K562 (cell line): ENCODE data around the gene RYK. TPM values are rescaled to one million over a fixed set of nuclear protein-coding genes. Genes with fewer than 3 reads are reported as not detected.

Experiments
- ATAC-seq: fragments of 200-7000 bp; cut with Tn5 transposase; 3 replicates; pipeline ENCODE4 v1.9.1; 2020; ENCODE audit warnings: moderate library complexity
- BruUV-seq: library from RNA; stranded (reverse); fragments of 400-500 nt; replicated peaks from 2 replicates; lab custom pipeline; 2021; lab: Mats Ljungman, UMichigan
- CTCF ChIA-PET: fragments of 300-600 bp; formaldehyde crosslinking; extraction: SDS; loops from one replicate; lab custom pipeline; 2021; ENCODE audit warnings: low intra/inter-chr PET ratio; lab: Yijun Ruan, JAX
- POLR2A ChIA-PET: fragments of 300-600, 350-650 bp; sonication (Branson Sonifier 250); formaldehyde crosslinking; extraction: SDS; loops from one replicate; lab custom pipeline; 2021; ENCODE audit warnings: antibody characterized with exemption, inconsistent platforms; lab: Yijun Ruan, JAX
- DNase-seq, 4 experiments: peaks; one replicate each; pipeline versions ENCODE4 v3.0.0 to v3.0.0-alpha.2; 2011 to 2018; ENCODE audit warnings: low spot score in 3 of 4, mixed read lengths in 3 of 4; ENCODE audit errors: extremely low read depth in 1 of 4
- FAIRE-seq: peaks from 2 replicates; lab custom pipeline; 2011; peaks lifted over from hg19 to GRCh38; lab: Jason Lieb, UNC
- H2AFZ ChIP-seq: 2 replicates; pipeline ENCODE4 v1.6.0; 2011; ENCODE audit warnings: low read depth, low read length, control low read depth, inconsistent platforms
- H3K27ac ChIP-seq: fragments of 200-600 bp; 3 replicates; pipeline ENCODE4 v1.8.0; 2011; ENCODE audit warnings: low read depth, mild to moderate bottlenecking, control low read depth, inconsistent platforms, low read length, moderate library complexity, mixed read lengths; ENCODE audit errors: extremely low read depth
- H3K27me3 ChIP-seq, 2 experiments: fragments of 300-600 bp in 1 of 2; 2 replicates in 1 of 2; 3 replicates in 1 of 2; pipeline versions ENCODE4 v1.6.0 to v1.8.0; 2011; ENCODE audit warnings: inconsistent platforms in 2 of 2, low read length in 2 of 2, mild to moderate bottlenecking in 1 of 2, mixed read lengths in 1 of 2, moderate library complexity in 1 of 2; ENCODE audit not compliant: control insufficient read depth in 2 of 2, insufficient read depth in 2 of 2
- H3K36me3 ChIP-seq: fragments of 300-600 bp; 3 replicates; pipeline ENCODE4 v1.8.0; 2011; ENCODE audit warnings: mild to moderate bottlenecking, low read length, inconsistent platforms; ENCODE audit not compliant: control insufficient read depth, insufficient read depth
- H3K4me1 ChIP-seq, 2 experiments: fragments of 200-600 bp in 1 of 2; replicated peaks in 1 of 2; 2 replicates in 1 of 2; 3 replicates in 1 of 2; pipeline versions ENCODE4 v1.5.1 to v1.8.0; 2011; ENCODE audit warnings: inconsistent platforms in 2 of 2, low read length in 2 of 2, mild to moderate bottlenecking in 1 of 2, mixed read lengths in 1 of 2, moderate library complexity in 1 of 2; ENCODE audit not compliant: control insufficient read depth in 2 of 2, insufficient read depth in 2 of 2
- H3K4me2 ChIP-seq: 2 replicates; pipeline ENCODE4 v1.6.1; 2011; ENCODE audit warnings: low read length, control low read depth, inconsistent platforms, mixed read lengths; ENCODE audit not compliant: insufficient read depth
- H3K4me3 ChIP-seq: fragments of 200-600 bp; sonication (generic), shearing (Covaris generic); 2 replicates; pipeline ENCODE4 v1.5.1; 2016; ENCODE audit warnings: control low read depth, inconsistent platforms
- H3K79me2 ChIP-seq: fragments of 200-600 bp; 3 replicates; pipeline ENCODE4 v1.8.0; 2011; ENCODE audit warnings: low read length, inconsistent platforms; ENCODE audit not compliant: control insufficient read depth, insufficient read depth
- H3K9ac ChIP-seq, 2 experiments: 2 replicates each; pipeline versions ENCODE4 v1.6.0 to v1.6.1; 2011; ENCODE audit warnings: low read depth in 2 of 2, low read length in 2 of 2, control low read depth in 1 of 2, inconsistent platforms in 1 of 2, mild to moderate bottlenecking in 1 of 2, mixed read lengths in 1 of 2; ENCODE audit not compliant: insufficient read depth in 1 of 2
- H3K9me1 ChIP-seq: one replicate; pipeline ENCODE4 v1.6.0; 2011; ENCODE audit warnings: inconsistent platforms, mild to moderate bottlenecking, low read length, moderate library complexity; ENCODE audit not compliant: control insufficient read depth, insufficient read depth
- H3K9me3 ChIP-seq: replicated peaks from 2 replicates; pipeline ENCODE4 v1.5.1; 2011; ENCODE audit warnings: low read depth, low read length, inconsistent platforms; ENCODE audit not compliant: control insufficient read depth, insufficient read depth
- H4K20me1 ChIP-seq: replicated peaks from 2 replicates; pipeline ENCODE4 v1.6.1; 2011; ENCODE audit warnings: low read length, inconsistent platforms, mixed read lengths; ENCODE audit not compliant: control insufficient read depth, insufficient read depth
- FOXK1 ChIP-seq: sonication (generic); formaldehyde crosslinking; IDR thresholded peaks from 2 replicates; pipeline ENCODE4 v1.8.0; 2022; ENCODE audit warnings: missing genetic modification reagents, mild to moderate bottlenecking, borderline replicate concordance
- ILF3 ChIP-seq: fragments of 450-650 bp; IDR thresholded peaks from 2 replicates; pipeline ENCODE4 v1.6.1; 2018; ENCODE audit warnings: antibody characterized with exemption, mild to moderate bottlenecking, moderate library complexity, borderline replicate concordance
- NBN ChIP-seq: fragments of 450-650 bp; IDR thresholded peaks from 2 replicates; pipeline ENCODE4 v1.6.1; 2016; ENCODE audit warnings: low read depth, mild to moderate bottlenecking
- POLR2A ChIP-seq: fragments of 450-650 bp; conservative IDR thresholded peaks from 2 replicates; pipeline ENCODE4 v1.6.1; 2016
- ZBTB7A ChIP-seq: IDR thresholded peaks from 2 replicates; pipeline ENCODE4 v1.6.1; 2011; ENCODE audit warnings: low read depth, mild to moderate bottlenecking, low read length, moderate library complexity, borderline replicate concordance; ENCODE audit not compliant: control insufficient read depth
- ZC3H8 ChIP-seq: fragments of 450-650 bp; IDR thresholded peaks from 2 replicates; pipeline ENCODE4 v1.6.1; 2017
- ZNF282 ChIP-seq: sonication (generic); formaldehyde crosslinking; IDR thresholded peaks from 2 replicates; pipeline ENCODE4 v1.8.1; 2023; ENCODE audit warnings: missing genetic modification reagents
- ZNF316 ChIP-seq: fragments of 450-650 bp; IDR thresholded peaks from 2 replicates; pipeline ENCODE4 v1.6.1; 2016
- ZNF830 ChIP-seq: fragments of 250-450 bp; sonication (Bioruptor Pico); IDR thresholded peaks from 2 replicates; pipeline ENCODE4 v1.5.0; 2021; ENCODE audit warnings: mild to moderate bottlenecking
- WGBS: fragments of 100-300 bp; shearing (Covaris generic); methylation state at CpG from one replicate; pipeline ENCODE4 v1.1.6; 2016; ENCODE audit warnings: low coverage, mixed read lengths; ENCODE audit not compliant: insufficient coverage; ENCODE audit errors: missing lambda C conversion rate; 5-methylcytosine and 5-hydroxymethylcytosine counted together
- in situ Hi-C: fragments of 300-500 bp; cut with MboI; formaldehyde crosslinking; loops from 4 replicates; pipeline ENCODE4 v1.15.0; 2018; ENCODE audit warnings: inconsistent platforms, mixed read lengths
- intact Hi-C: fragments of 100-400 bp; cut with micrococcal nuclease; formaldehyde crosslinking; loops from 2 replicates; pipeline ENCODE4 v1.14.2; 2022
- polyA plus RNA-seq, 8 experiments: library from polyadenylated mRNA; depleted of rRNA in 4 of 8; stranded (reverse) in 5 of 8; unstranded in 3 of 8; fragments of >200 nt; fragmentation: Nextera tagmentation in 2 of 8; fragmentation: Illumina TruSeq in 1 of 8; extraction: Ambion mirVana in 2 of 8; extraction: Trizol in 1 of 8; gene quantifications; 2 replicates each; pipeline versions ENCODE4 v1.2.1 to v1.2.3, GENCODE V29; 2011 to 2014; ENCODE audit warnings: inconsistent platforms in 1 of 8, missing spikeins in 1 of 8
- total RNA-seq, 7 experiments: library from RNA; depleted of rRNA in 6 of 7; stranded (reverse); fragments of >200 nt in 6 of 7; fragmentation: Illumina TruSeq in 2 of 7; extraction: Trizol in 2 of 7; gene quantifications; 2 replicates each; pipeline versions ENCODE4 v1.2.1 to v1.2.3, GENCODE V29; 2011 to 2021; ENCODE audit warnings: low replicate concordance in 1 of 7
- TF ChIP-seq, protein P1 (sequence below), 2 experiments: fragments of 450-650 bp; formaldehyde crosslinking in 1 of 2; IDR thresholded peaks; 2 replicates each; pipeline versions ENCODE4 v1.4.0 to v1.6.1; 2014 to 2020; ENCODE audit warnings: mild to moderate bottlenecking in 2 of 2, borderline replicate concordance in 1 of 2, low read depth in 1 of 2

Gene RYK
- total and polyA plus RNA-seq, 9 of the 15 experiments (the other 6 are each of a cell fraction or from before 2014, with no cell fraction given) = 4.2 to 29.5 (median 16.6) TPM

DNA sequence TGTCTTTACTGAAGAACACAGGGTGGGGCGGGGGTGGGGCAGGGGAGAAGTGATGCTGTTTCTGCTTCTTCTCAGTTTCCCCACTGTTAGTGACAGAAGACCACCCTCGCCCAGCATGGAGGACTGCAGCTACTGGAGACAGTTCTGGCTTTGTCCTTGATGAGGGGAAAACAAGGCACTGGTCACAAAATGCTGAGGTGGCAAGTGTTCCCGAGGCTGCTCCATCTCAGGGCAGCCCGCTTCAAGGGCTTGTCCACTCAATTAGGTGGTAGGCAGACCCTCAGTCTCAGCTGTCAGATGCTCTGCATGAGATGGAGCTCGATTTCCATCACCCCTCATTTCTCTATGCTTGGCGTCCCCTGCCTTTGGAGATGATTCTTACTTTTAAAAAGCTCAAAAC is 33.8 kb upstream of the RYK start:
- H2AFZ ChIP-seq = no peak overlapping the region
- ATAC-seq (no peak), FAIRE-seq (no peak), DNase-seq (no peak)
- H3K27me3 ChIP-seq = peaks cover 0 to 6% of the 10 kb centered on the region in 2 experiments; a peak in 1 of 5 replicates
- H3K36me3 ChIP-seq = no peaks in the 10 kb centered on the region
- no peak overlapping the region for H3K27ac ChIP-seq
- ChIA-PET CTCF (no interaction called here), POLR2A (interaction anchor here (0.5 kb wide), 1 partner anchor 201 kb away, joined by 3 read pairs; the partner anchor contains the start of genes ANAPC13 and CEP63)
- no peaks in the 10 kb centered on the region for H3K4me1 ChIP-seq
- no peak overlapping the region for H3K4me3 ChIP-seq
- TF ChIP-seq ZBTB7A = no peak
- TF ChIP-seq ZNF316 = peak; percentile 16; the same call in 1 of the 2 replicates
- in situ Hi-C loops (no loop called here), intact Hi-C loops (no loop called here)
- no peaks in the 10 kb centered on the region for H3K9me3 ChIP-seq
- no peak overlapping the region for H3K4me2 ChIP-seq
- no peaks in the 10 kb centered on the region for H4K20me1 ChIP-seq
- H3K9ac ChIP-seq = no peak overlapping the region
- 0% methylated on average over 6 of the region's 6 CpGs for WGBS
- no TSS peak for BruUV-seq
- no peaks in the 10 kb centered on the region for H3K9me1 ChIP-seq
- no peaks in the 10 kb centered on the region for H3K79me2 ChIP-seq

GRCh38 chr3:134282659-134283047 is 32.0 kb upstream of the RYK start:
- POLR2A ChIA-PET = no interaction called here
- H3K9me1 ChIP-seq = no peaks in the 10 kb centered on the region
- in situ Hi-C loops (no loop called here), intact Hi-C loops (no loop called here)
- no peak overlapping the region for H3K4me3 ChIP-seq
- no peaks in the 10 kb centered on the region for H3K36me3 ChIP-seq
- no peak overlapping the region for H3K4me2 ChIP-seq
- FAIRE-seq = no peak
- H3K79me2 ChIP-seq = no peaks in the 10 kb centered on the region
- no peaks in the 10 kb centered on the region for H4K20me1 ChIP-seq
- no peak overlapping the region for H2AFZ ChIP-seq
- BruUV-seq = no TSS peak
- CTCF ChIA-PET = no interaction called here
- no peaks in the 10 kb centered on the region for H3K4me1 ChIP-seq
- peaks cover 0 to 6% of the 10 kb centered on the region in 2 experiments; a peak in 2 of 5 replicates for H3K27me3 ChIP-seq
- 2% methylated on average over 6 of the region's 8 CpGs for WGBS
- no peaks in the 10 kb centered on the region for H3K9me3 ChIP-seq
- no peak overlapping the region for H3K9ac ChIP-seq
- no peak for ATAC-seq
- no peak overlapping the region for H3K27ac ChIP-seq
- DNase-seq = no peak
- TF ChIP-seq FOXK1 (CRISPR knock-in tag) (no peak), ZNF830 (no peak), POLR2A (no peak), ZNF282 (no peak), ILF3 (no peak), NBN (no peak), ZC3H8 (no peak)
- TF ChIP-seq, protein P1, sequence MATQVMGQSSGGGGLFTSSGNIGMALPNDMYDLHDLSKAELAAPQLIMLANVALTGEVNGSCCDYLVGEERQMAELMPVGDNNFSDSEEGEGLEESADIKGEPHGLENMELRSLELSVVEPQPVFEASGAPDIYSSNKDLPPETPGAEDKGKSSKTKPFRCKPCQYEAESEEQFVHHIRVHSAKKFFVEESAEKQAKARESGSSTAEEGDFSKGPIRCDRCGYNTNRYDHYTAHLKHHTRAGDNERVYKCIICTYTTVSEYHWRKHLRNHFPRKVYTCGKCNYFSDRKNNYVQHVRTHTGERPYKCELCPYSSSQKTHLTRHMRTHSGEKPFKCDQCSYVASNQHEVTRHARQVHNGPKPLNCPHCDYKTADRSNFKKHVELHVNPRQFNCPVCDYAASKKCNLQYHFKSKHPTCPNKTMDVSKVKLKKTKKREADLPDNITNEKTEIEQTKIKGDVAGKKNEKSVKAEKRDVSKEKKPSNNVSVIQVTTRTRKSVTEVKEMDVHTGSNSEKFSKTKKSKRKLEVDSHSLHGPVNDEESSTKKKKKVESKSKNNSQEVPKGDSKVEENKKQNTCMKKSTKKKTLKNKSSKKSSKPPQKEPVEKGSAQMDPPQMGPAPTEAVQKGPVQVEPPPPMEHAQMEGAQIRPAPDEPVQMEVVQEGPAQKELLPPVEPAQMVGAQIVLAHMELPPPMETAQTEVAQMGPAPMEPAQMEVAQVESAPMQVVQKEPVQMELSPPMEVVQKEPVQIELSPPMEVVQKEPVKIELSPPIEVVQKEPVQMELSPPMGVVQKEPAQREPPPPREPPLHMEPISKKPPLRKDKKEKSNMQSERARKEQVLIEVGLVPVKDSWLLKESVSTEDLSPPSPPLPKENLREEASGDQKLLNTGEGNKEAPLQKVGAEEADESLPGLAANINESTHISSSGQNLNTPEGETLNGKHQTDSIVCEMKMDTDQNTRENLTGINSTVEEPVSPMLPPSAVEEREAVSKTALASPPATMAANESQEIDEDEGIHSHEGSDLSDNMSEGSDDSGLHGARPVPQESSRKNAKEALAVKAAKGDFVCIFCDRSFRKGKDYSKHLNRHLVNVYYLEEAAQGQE (IDR thresholded peaks at IDR 0.05; ENCODE audit: borderline replicate concordance) = no peak
- TF ChIP-seq, protein P1 (CRISPR knock-in tag; IDR thresholded peaks at IDR 0.05; ENCODE audit: low read depth) = no peak
